A673 (cell line): Measurements from ENCODE around the gene SLC25A34. TPM values are rescaled to one million over a fixed set of nuclear protein-coding genes. Genes with fewer than 3 reads are reported as not detected.

Source experiments
- BruUV-seq: library from RNA; stranded (reverse); fragments of 400-500 nt; replicated peaks from 2 replicates; lab custom pipeline; 2021; lab: Mats Ljungman, UMichigan
- CTCF ChIA-PET: fragments of 300-600 bp; sonication (Branson Sonifier 250); formaldehyde crosslinking; loops from one replicate; lab custom pipeline; 2022; ENCODE audit warnings: antibody characterized with exemption; lab: Charles Lee
- POLR2A ChIA-PET: fragments of 300-600 bp; sonication (Branson Sonifier 250); formaldehyde crosslinking; loops from one replicate; lab custom pipeline; 2022; ENCODE audit warnings: antibody characterized with exemption; ENCODE audit not compliant: low non-redundant PET; lab: Charles Lee
- DNase-seq: peaks from one replicate; pipeline ENCODE4 v3.0.0-alpha.2; 2015; ENCODE audit warnings: low spot score
- H3K27ac ChIP-seq: fragments of 200-600 bp; sonication (generic); 2 replicates; pipeline ENCODE4 v1.5.1; 2016; ENCODE audit warnings: mixed run types, low read depth, mild to moderate bottlenecking, mixed read lengths, antibody characterized with exemption, low read length; ENCODE audit not compliant: poor library complexity, severe bottlenecking
- H3K27me3 ChIP-seq: fragments of 200-600 bp; sonication (generic); replicated peaks from 2 replicates; pipeline ENCODE4 v1.6.1; 2017; ENCODE audit warnings: mixed run types, low read depth, mild to moderate bottlenecking, mixed read lengths, antibody characterized with exemption, low read length; ENCODE audit not compliant: insufficient read depth, poor library complexity
- H3K36me3 ChIP-seq: fragments of 200-600 bp; sonication (generic); 2 replicates; pipeline ENCODE4 v1.6.1; 2016; ENCODE audit warnings: mixed run types, mild to moderate bottlenecking, mixed read lengths, antibody characterized with exemption, low read length; ENCODE audit not compliant: insufficient read depth, poor library complexity, severe bottlenecking
- H3K4me1 ChIP-seq: fragments of 200-600 bp; sonication (generic); 2 replicates; pipeline ENCODE4 v1.6.1; 2017; ENCODE audit warnings: mixed run types, mild to moderate bottlenecking, mixed read lengths, antibody characterized with exemption, low read length; ENCODE audit not compliant: insufficient read depth, poor library complexity, severe bottlenecking
- H3K4me3 ChIP-seq: fragments of 200-600 bp; sonication (generic); 2 replicates; pipeline ENCODE4 v1.5.1; 2016; ENCODE audit warnings: low read depth, mixed run types, mild to moderate bottlenecking, mixed read lengths, low read length; ENCODE audit not compliant: poor library complexity, severe bottlenecking
- H3K9me3 ChIP-seq: fragments of 200-600 bp; sonication (generic); 2 replicates; pipeline ENCODE4 v1.6.1; 2016; ENCODE audit warnings: mixed run types, low read depth, mild to moderate bottlenecking, mixed read lengths, antibody characterized with exemption, low read length; ENCODE audit not compliant: poor library complexity, severe bottlenecking
- CTCF ChIP-seq: fragments of 300-800, 200-600 bp; sonication (generic); conservative IDR thresholded peaks from 2 replicates; pipeline ENCODE4 v1.5.1; 2017; ENCODE audit warnings: low read depth, mild to moderate bottlenecking, antibody characterized with exemption, low read length, moderate library complexity, mixed read lengths
- EZH2 ChIP-seq: fragments of 200-600 bp; sonication (generic); IDR thresholded peaks from 2 replicates; pipeline ENCODE4 v1.6.1; 2017; ENCODE audit warnings: borderline replicate concordance, low read depth, mild to moderate bottlenecking, mixed read lengths, antibody characterized with exemption, low read length; ENCODE audit not compliant: poor library complexity, severe bottlenecking
- intact Hi-C: fragments of 100-400 bp; cut with micrococcal nuclease; formaldehyde crosslinking; loops from one replicate; pipeline ENCODE4 v1.10.0; 2022; ENCODE audit not compliant: unreplicated experiment
- total RNA-seq: library from RNA; stranded (reverse); gene quantifications from 2 replicates; pipeline ENCODE4 v1.2.3, GENCODE V29; 2021

Gene SLC25A34
- total RNA-seq, 1 experiment from 2014 or later: 3.2 TPM

DNA sequence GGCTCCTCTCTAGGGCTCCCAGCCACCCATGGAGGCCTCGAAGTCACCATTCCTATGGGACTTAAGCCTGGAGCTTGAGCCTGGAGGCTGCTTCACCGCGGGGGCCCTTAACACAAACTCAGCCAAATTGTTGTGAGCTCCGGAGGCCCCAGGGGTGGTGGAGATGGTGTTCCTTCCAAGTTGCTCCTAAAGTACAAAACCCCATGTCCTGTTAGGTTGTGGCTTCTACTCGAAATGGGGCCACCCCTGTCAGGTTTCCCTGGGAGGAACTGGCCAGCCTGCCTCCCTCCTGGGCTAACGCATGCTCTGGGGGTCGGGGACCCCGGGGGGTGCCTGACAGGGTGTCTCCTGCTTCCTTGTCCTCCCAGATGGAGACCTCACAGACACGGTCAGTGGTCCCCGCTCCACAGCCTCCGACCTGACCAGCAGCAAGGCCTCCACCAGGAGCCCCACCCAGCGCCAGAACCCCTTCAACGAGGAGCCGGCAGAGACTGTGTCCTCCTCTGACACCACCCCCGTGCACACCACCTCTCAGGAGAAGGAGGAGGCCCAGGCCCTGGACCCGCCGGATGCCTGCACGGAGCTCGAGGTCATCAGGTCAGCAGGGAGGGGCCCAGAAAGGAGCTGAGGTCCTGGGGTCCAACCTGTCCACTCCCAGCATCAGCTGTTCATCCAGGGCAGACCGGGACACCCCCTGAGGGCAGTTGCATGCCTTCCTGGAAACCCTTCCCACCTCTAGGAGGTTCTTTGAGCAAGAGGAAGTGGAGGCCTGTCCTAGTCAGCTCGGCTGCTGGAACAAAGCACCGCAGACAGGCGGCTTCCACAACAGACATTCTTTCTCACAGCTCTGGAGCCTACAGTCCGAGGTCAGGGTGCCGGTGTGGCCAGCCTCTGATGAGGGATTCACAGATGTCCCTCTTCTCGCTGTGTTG is 10.8 kb upstream of the SLC25A34 start:
- no TSS peak for BruUV-seq
- Histone ChIP-seq H3K4me3 (no peak overlapping the region), H3K27ac (no peak overlapping the region), H3K27me3 (no peaks in the 10 kb centered on the region), H3K36me3 (peaks cover 26% of the 10 kb centered on the region), H3K9me3 (no peaks in the 10 kb centered on the region), H3K4me1 (no peaks in the 10 kb centered on the region)
- CTCF ChIA-PET: no interaction called here
- no peak for DNase-seq
- intact Hi-C loops: no loop called here
- POLR2A ChIA-PET: no interaction called here
- TF ChIP-seq EZH2 (no peak), CTCF (no peak)

GRCh38 chr1:15726508-15726907 is 9.6 kb upstream of the SLC25A34 start:
- DNase-seq: no peak
- BruUV-seq: no TSS peak
- POLR2A ChIA-PET: no interaction called here
- no peaks in the 10 kb centered on the region for H3K4me1 ChIP-seq
- H3K4me3 ChIP-seq: no peak overlapping the region
- peaks cover 26% of the 10 kb centered on the region for H3K36me3 ChIP-seq
- TF ChIP-seq EZH2: no peak
- TF ChIP-seq CTCF: no peak
- H3K9me3 ChIP-seq: no peaks in the 10 kb centered on the region
- H3K27me3 ChIP-seq: no peaks in the 10 kb centered on the region
- no peak overlapping the region for H3K27ac ChIP-seq
- intact Hi-C loops: no loop called here
- CTCF ChIA-PET: no interaction called here

DNA sequence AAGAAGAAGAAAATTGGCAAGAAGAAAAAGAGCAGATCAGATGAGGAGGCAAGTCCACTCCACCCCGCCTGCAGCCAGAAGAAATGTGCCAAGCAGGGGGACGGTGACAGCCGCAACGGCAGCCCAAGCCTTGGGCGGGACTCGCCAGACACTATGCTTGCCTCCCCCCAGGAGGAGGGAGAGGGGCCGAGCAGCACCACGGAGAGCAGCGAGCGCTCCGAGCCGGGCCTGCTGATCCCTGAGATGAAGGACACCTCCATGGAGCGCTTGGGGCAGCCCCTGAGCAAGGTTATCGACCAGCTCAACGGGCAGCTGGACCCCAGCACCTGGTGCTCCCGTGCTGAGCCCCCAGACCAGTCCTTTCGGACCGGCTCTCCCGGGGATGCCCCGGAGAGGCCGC is 9.0 kb upstream of the SLC25A34 start:
- intact Hi-C loops: no loop called here

More for the DNA sequence above, 9.0 kb upstream of the SLC25A34 start:
- no peak for DNase-seq
- POLR2A ChIA-PET: no interaction called here
- Histone ChIP-seq H3K4me3 (no peak overlapping the region), H3K27ac (no peak overlapping the region), H3K9me3 (no peaks in the 10 kb centered on the region), H3K4me1 (no peaks in the 10 kb centered on the region), H3K36me3 (peaks cover 26% of the 10 kb centered on the region), H3K27me3 (no peaks in the 10 kb centered on the region)
- TF ChIP-seq EZH2 (no peak), CTCF (no peak)
- CTCF ChIA-PET: interaction anchor here (0.5 kb wide), 1 partner anchor 122 kb away, joined by 10 read pairs; no protein-coding TSS in a partner anchor
- BruUV-seq: no TSS peak
